ENCODE results near the gene SRMS.

SRMS gene

DNA sequence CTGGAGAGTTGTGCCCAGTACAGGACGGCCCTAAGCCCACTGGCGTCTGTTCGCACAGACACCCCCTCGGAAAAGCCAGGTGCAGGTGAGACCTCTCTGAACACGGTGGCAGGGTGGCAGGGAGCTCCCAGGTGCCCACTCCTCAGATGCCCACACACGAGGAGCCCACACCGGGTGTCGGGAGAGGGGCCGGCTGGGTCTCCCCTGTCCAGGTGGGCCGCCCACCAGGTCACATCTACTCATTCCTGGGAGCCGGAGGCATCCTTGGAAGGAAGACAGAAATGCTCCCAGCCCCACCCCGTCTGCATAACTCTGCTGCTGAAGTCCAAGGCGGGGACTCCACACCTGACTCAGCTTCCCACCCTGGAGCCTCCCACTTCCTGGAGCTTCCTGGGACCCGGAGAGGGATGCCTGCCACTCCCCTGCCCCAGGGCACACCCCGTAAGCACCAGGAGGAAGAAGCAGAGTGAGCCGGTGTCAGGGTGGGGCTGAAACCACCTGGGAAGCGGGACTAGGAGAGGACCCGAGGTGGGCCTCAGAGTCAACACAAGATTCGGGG is 2.5 kb downstream of the SRMS start:
- no peak for DNase-seq (ENCODE audit: low read depth, low spot score)
- H3K27ac ChIP-seq = no peak overlapping the region
- no peaks in the 10 kb centered on the region for H3K9me3 ChIP-seq (ENCODE audit: low read depth, low read length)
- no peak overlapping the region for H3K9ac ChIP-seq (ENCODE audit: insufficient read length)
- H3K36me3 ChIP-seq (ENCODE audit: insufficient read depth, low read length) = no peaks in the 10 kb centered on the region
- TF ChIP-seq POLR2AphosphoS5 (IDR thresholded peaks at IDR 0.05; ENCODE audit: borderline replicate concordance, low read depth, low read length) (no peak), EZH2 (IDR thresholded peaks at IDR 0.05) (no peak), FOXP2 (optimal IDR thresholded peaks at IDR 0.05; ENCODE audit: control extremely low read depth, extremely low read length, insufficient read depth) (no peak)
- H3K4me3 ChIP-seq = no peak overlapping the region

DNA sequence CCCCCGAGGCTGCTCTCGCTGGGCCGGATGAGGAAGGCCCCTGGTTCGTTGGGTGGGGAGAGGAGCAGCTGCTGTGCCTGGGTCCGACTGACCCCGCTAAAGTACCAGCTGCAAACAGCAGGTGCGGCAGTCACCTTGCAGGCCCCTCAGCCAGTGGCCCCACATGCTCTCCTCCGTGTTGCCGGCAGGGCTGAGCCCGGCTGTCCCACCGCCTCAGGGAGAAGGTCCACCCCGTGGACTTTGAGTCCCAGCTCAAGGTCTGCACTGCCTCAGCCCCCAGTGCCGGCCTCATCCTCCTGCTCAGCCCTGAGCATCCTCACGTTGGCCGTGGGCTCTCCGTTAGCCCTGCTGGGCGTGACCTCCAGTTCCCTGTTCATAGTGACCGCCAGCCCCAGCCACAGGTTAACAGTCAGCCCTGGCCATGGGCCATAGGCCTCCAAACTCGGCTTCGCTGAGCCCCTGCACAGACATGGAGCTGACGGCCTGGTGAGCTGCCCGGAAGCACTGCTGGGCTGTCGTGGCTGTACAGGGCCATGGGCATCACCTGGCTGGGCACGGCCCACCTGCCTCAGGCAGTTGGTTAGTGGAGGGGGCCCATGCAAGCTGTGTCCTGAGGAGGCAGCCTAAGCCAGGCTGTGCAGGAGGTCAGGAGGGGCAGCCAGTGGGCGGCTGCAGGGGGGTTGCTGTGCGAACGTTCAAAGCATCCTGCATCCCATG is 3.1 kb downstream of the SRMS start:
- DNase-seq (ENCODE audit: low read depth, low spot score) = no peak
- no peak for TF ChIP-seq POLR2AphosphoS5 (IDR thresholded peaks at IDR 0.05; ENCODE audit: borderline replicate concordance, low read depth, low read length)
- no peak for TF ChIP-seq EZH2 (IDR thresholded peaks at IDR 0.05)
- no peak for TF ChIP-seq FOXP2 (optimal IDR thresholded peaks at IDR 0.05; ENCODE audit: control extremely low read depth, extremely low read length, insufficient read depth)
- H3K36me3 ChIP-seq (ENCODE audit: insufficient read depth, low read length) = no peaks in the 10 kb centered on the region
- no peak overlapping the region for H3K9ac ChIP-seq (ENCODE audit: insufficient read length)
- no peak overlapping the region for H3K4me3 ChIP-seq
- no peaks in the 10 kb centered on the region for H3K9me3 ChIP-seq (ENCODE audit: low read depth, low read length)
- no peak overlapping the region for H3K27ac ChIP-seq

GRCh38 chr20:63543733-63544132 is 3.8 kb downstream of the SRMS start:
- Histone ChIP-seq H3K36me3 (ENCODE audit: insufficient read depth, low read length) (no peaks in the 10 kb centered on the region), H3K4me3 (no peak overlapping the region), H3K9me3 (ENCODE audit: low read depth, low read length) (no peaks in the 10 kb centered on the region), H3K9ac (ENCODE audit: insufficient read length) (no peak overlapping the region), H3K27ac (no peak overlapping the region)
- TF ChIP-seq POLR2AphosphoS5 (IDR thresholded peaks at IDR 0.05; ENCODE audit: borderline replicate concordance, low read depth, low read length) (no peak), EZH2 (IDR thresholded peaks at IDR 0.05) (no peak), FOXP2 (optimal IDR thresholded peaks at IDR 0.05; ENCODE audit: control extremely low read depth, extremely low read length, insufficient read depth) (no peak)
- DNase-seq (ENCODE audit: low read depth, low spot score) = no peak

DNA sequence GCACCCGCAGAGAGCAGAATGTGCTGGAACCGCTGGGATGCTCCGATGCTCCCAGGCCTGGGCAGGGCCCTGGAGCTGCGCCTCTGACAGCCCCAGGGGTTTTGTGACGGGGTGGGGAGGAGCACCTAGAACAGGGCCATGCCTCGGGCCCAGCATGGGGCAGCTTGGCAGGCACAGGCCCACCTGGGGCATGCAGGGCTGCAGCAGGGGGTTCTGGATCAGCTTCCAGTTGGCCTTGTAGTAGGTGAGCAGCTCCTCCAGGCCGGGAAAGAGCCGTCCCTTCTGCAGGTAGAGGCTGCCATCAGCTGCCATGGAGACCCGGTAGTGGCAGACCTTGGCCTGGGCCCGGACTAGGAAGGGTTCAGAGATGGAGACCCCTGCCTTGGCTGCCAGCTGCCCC is 4.4 kb downstream of the SRMS start:
- H3K27ac ChIP-seq = no peak overlapping the region
- H3K9ac ChIP-seq (ENCODE audit: insufficient read length) = no peak overlapping the region
- H3K4me3 ChIP-seq = no peak overlapping the region
- TF ChIP-seq POLR2AphosphoS5 (IDR thresholded peaks at IDR 0.05; ENCODE audit: borderline replicate concordance, low read depth, low read length) = no peak
- TF ChIP-seq EZH2 (IDR thresholded peaks at IDR 0.05) = no peak
- TF ChIP-seq FOXP2 (optimal IDR thresholded peaks at IDR 0.05; ENCODE audit: control extremely low read depth, extremely low read length, insufficient read depth) = no peak
- H3K9me3 ChIP-seq (ENCODE audit: low read depth, low read length) = no peaks in the 10 kb centered on the region
- DNase-seq (ENCODE audit: low read depth, low spot score) = no peak
- no peaks in the 10 kb centered on the region for H3K36me3 ChIP-seq (ENCODE audit: insufficient read depth, low read length)

DNA sequence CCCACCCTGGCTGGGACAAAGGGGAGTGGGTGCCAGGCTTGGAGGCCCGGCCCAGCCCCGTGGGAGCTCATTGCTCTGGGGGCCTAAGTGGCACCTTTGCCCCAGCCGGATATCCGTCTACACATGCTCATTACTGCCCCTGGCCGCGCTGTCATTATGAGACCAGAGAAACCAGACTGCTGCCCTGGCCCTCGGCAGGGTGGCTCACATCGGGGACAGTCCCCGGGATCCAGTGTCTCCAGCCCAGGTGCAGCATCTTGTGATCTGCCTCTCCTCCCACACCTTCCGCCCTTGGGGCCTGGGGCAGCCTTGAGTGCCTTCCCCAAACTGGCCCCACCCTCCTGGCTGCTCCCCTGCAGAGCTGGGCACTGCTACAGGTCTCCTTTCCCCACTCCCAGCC is 4.9 kb downstream of the SRMS start:
- TF ChIP-seq EZH2 (IDR thresholded peaks at IDR 0.05) (no peak), FOXP2 (optimal IDR thresholded peaks at IDR 0.05; ENCODE audit: control extremely low read depth, extremely low read length, insufficient read depth) (no peak), POLR2AphosphoS5 (IDR thresholded peaks at IDR 0.05; ENCODE audit: borderline replicate concordance, low read depth, low read length) (no peak)
- DNase-seq (ENCODE audit: low read depth, low spot score) = no peak
- H3K27ac ChIP-seq = no peak overlapping the region
- no peak overlapping the region for H3K9ac ChIP-seq (ENCODE audit: insufficient read length)
- no peak overlapping the region for H3K4me3 ChIP-seq
- no peaks in the 10 kb centered on the region for H3K9me3 ChIP-seq (ENCODE audit: low read depth, low read length)
- H3K36me3 ChIP-seq (ENCODE audit: insufficient read depth, low read length) = no peaks in the 10 kb centered on the region

DNA sequence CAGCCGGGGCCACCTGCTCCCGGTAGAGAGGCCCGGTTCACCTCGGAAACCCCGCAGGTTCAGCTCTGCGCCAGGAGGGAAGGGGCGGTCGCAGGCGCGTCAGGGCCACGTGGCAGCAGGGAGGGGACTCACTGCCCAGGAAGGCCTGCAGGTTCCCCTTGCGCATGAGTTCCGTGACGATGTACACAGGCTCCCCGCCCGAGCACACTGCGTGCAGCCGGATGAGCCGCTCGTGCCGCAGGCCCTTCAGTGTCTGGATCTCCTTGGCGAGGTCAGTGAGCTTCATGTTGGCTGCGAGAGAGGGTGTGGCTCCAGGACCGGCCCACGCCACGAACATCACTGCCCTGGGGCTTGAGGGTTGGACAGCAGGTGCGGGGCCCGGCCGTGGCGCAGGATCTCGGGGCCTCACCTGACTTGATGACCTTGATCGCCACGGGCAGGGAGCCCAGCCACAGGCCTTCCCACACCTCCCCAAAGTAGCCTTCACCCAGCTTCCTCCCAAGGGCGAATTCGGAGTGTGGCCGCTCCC is 5.5 kb downstream of the SRMS start:
- Histone ChIP-seq H3K4me3 (no peak overlapping the region), H3K27ac (no peak overlapping the region), H3K9me3 (ENCODE audit: low read depth, low read length) (no peaks in the 10 kb centered on the region), H3K9ac (ENCODE audit: insufficient read length) (no peak overlapping the region), H3K36me3 (ENCODE audit: insufficient read depth, low read length) (no peaks in the 10 kb centered on the region)
- DNase-seq (ENCODE audit: low read depth, low spot score) = no peak
- TF ChIP-seq EZH2 (IDR thresholded peaks at IDR 0.05) (no peak), POLR2AphosphoS5 (IDR thresholded peaks at IDR 0.05; ENCODE audit: borderline replicate concordance, low read depth, low read length) (no peak), FOXP2 (optimal IDR thresholded peaks at IDR 0.05; ENCODE audit: control extremely low read depth, extremely low read length, insufficient read depth) (no peak)

DNA sequence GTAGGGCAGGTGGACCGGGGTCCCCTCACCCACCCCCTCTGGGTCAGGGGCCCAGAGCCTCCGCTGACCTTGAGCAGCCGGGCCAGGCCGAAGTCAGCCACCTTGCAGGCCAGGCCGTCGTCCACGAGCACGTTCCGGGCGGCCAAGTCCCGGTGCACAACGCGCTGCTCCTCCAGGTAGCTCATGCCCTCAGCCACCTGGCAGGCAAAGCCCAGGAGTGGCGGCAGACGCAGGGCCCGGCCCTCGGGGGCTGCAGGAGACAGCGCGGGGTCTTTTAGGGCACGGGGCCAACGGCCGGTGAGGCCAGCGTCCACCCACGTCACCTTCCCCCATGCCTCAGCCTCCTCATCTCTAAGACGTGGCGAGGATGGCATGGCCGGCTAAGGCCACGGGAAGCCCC is 6.2 kb downstream of the SRMS start:
- Histone ChIP-seq H3K9ac (ENCODE audit: insufficient read length) (no peak overlapping the region), H3K27ac (no peak overlapping the region), H3K36me3 (ENCODE audit: insufficient read depth, low read length) (no peaks in the 10 kb centered on the region), H3K9me3 (ENCODE audit: low read depth, low read length) (no peaks in the 10 kb centered on the region), H3K4me3 (no peak overlapping the region)
- TF ChIP-seq FOXP2 (optimal IDR thresholded peaks at IDR 0.05; ENCODE audit: control extremely low read depth, extremely low read length, insufficient read depth) (no peak), EZH2 (IDR thresholded peaks at IDR 0.05) (no peak)
- no peak for DNase-seq (ENCODE audit: low read depth, low spot score)

DNA sequence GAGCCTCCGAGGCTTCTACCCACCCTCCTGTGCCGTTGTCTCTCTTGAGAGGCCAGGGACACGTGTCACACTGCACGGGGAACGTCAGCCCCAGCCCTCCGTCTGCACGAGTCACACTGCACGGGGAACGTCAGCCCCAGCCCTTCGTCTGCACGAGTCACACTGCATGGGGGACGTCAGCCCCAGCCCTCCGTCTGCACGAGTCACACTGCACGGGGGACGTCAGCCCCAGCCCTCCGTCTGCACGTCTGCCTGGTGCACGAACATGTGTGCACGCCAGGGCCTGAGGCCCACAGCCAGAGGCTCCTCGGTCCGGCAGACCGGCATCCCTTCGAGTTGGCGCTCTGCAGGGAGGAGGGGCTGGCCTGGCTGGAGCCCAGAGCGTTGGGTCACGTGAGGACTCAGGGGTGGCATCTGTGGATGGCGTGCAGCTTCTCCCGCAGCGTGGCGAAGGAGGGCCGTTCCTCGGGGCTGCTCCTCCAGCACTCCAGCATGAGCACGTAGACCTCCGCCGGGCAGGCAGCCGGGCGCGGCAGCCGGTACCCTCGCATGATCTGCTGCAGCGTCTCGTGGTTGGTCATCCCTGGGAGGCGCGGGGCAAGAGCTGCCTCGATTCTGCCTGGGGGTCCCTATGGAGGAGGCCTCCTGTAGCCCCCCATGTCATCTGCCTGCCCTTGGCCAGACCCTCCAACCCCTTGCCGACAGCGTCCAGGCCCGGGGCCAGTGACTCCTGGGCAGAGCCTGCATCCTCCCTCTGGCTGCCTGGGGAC is 6.9 kb downstream of the SRMS start:
- Histone ChIP-seq H3K36me3 (ENCODE audit: insufficient read depth, low read length) (no peaks in the 10 kb centered on the region), H3K4me3 (no peak overlapping the region), H3K27ac (no peak overlapping the region), H3K9me3 (ENCODE audit: low read depth, low read length) (no peaks in the 10 kb centered on the region), H3K9ac (ENCODE audit: insufficient read length) (no peak overlapping the region)
- no peak for TF ChIP-seq POLR2AphosphoS5 (IDR thresholded peaks at IDR 0.05; ENCODE audit: borderline replicate concordance, low read depth, low read length)
- TF ChIP-seq EZH2 (IDR thresholded peaks at IDR 0.05) = no peak
- no peak for TF ChIP-seq FOXP2 (optimal IDR thresholded peaks at IDR 0.05; ENCODE audit: control extremely low read depth, extremely low read length, insufficient read depth)
- no peak for DNase-seq (ENCODE audit: low read depth, low spot score)
